ENCODE measurements around the gene PSME1. TPM values are rescaled to one million over a fixed set of nuclear protein-coding genes. Genes with fewer than 3 reads are reported as not detected.

PSME1 gene
- total and polyA plus RNA-seq, 10 of the 15 experiments (the other 5 are each of a cell fraction or from before 2014, with no cell fraction given) = 250 to 1,378 (median 412) TPM

GRCh38 chr14:24146453-24146977, 10.5 kb downstream of the PSME1 start, which contains the start of gene PSME2 (continued):
- no peak for TF ChIP-seq ZBTB11 (CRISPR knock-in tag; IDR thresholded peaks at IDR 0.05)
- TF ChIP-seq DPF2 (IDR thresholded peaks at IDR 0.05) = no peak; the same call in 1 of the 2 replicates
- no peak for TF ChIP-seq BRCA1 (IDR thresholded peaks at IDR 0.05; ENCODE audit: low read depth, low read length)
- no peak for TF ChIP-seq JUND (IDR thresholded peaks at IDR 0.05; ENCODE audit: low read depth, low read length)
- no peak for TF ChIP-seq MLLT1 (IDR thresholded peaks at IDR 0.05)
- TF ChIP-seq GABPA (IDR thresholded peaks at IDR 0.05; ENCODE audit: low read depth) = no peak
- TF ChIP-seq SMARCA5 (IDR thresholded peaks at IDR 0.05) = peak; percentile 73; the same call in 1 of the 2 replicates
- TF ChIP-seq POLR2A (IDR thresholded peaks at IDR 0.05; ENCODE audit: low read depth, low read length) = peak; percentile 82
- no peak for TF ChIP-seq ATF3 (IDR thresholded peaks at IDR 0.05; ENCODE audit: borderline replicate concordance, extremely low read depth, low read depth, low read length)
- no peak for TF ChIP-seq STAT3 (IDR thresholded peaks at IDR 0.05; ENCODE audit: low read depth, low read length)
- peak; percentile 80 for TF ChIP-seq SIN3A (IDR thresholded peaks at IDR 0.05; ENCODE audit: low read depth, low read length)
- no peak for TF ChIP-seq ZNF207 (IDR thresholded peaks at IDR 0.05; ENCODE audit: borderline replicate concordance)
- TF ChIP-seq SUZ12 (IDR thresholded peaks at IDR 0.05; ENCODE audit: unreplicated experiment) = no peak
- no peak for TF ChIP-seq HDAC2 (IDR thresholded peaks at IDR 0.05)
- no peak for TF ChIP-seq MYB (IDR thresholded peaks at IDR 0.05; ENCODE audit: borderline replicate concordance, low read depth, low read length)
- TF ChIP-seq EGR1 (IDR thresholded peaks at IDR 0.05; ENCODE audit: borderline replicate concordance in 1 of 2, low read depth in 2 of 2, low read length in 2 of 2) = peak in 1 of 2 experiments; percentile 5; a peak in 1 of 3 replicates
- no peak for TF ChIP-seq TBL1XR1 (IDR thresholded peaks at IDR 0.05; ENCODE audit: low read depth, low read length)
- no peak for TF ChIP-seq ETV6 (conservative IDR thresholded peaks at IDR 0.05 in 1 of 2, IDR thresholded peaks at IDR 0.05 in 1 of 2; ENCODE audit: borderline replicate concordance in 1 of 2, low read depth in 1 of 2)
- TF ChIP-seq MTA2 (IDR thresholded peaks at IDR 0.05; ENCODE audit: low read depth) = peak; percentile 28; the same call in 1 of the 2 replicates
- TF ChIP-seq SMAD1 (IDR thresholded peaks at IDR 0.05; ENCODE audit: low read depth, partially characterized antibody) = no peak
- no peak for TF ChIP-seq FOXK2 (IDR thresholded peaks at IDR 0.05)
- no peak for TF ChIP-seq SREBF1 (IDR thresholded peaks at IDR 0.05; ENCODE audit: low read length)
- no peak for TF ChIP-seq TCF3 (IDR thresholded peaks at IDR 0.05; ENCODE audit: borderline replicate concordance, insufficient read depth, low read depth, low read length)
- TF ChIP-seq CBX5 (IDR thresholded peaks at IDR 0.05; ENCODE audit: low read depth) = no peak
- TF ChIP-seq FOXM1 (IDR thresholded peaks at IDR 0.05; ENCODE audit: low read depth, low read length) = no peak
- no peak for TF ChIP-seq NR2F1 (conservative IDR thresholded peaks at IDR 0.05)
- 0 out of 3 replicates have a peak, but pooled peaks have one; percentile 19 for TF ChIP-seq POU2F2 (IDR thresholded peaks at IDR 0.05; ENCODE audit: borderline replicate concordance, low read depth, low read length)
- peak; percentile 32; the same call in 1 of the 2 replicates for TF ChIP-seq CBFB (IDR thresholded peaks at IDR 0.05; ENCODE audit: low read depth)
